Liver (tissue), 3 donors: Measurements from ENCODE around the gene LBHD1.
A peak's percentile ranks its signal among the peaks of the same experiment; 100 is the strongest.

Experiments
- CTCF ChIP-seq: fragments of 150-350 bp; IDR thresholded peaks from 2 replicates; pipeline ENCODE4 v1.5.1; 2017; ENCODE audit warnings: improper control_type of control experiment, low read depth, low read length; ENCODE audit not compliant: missing input control
- EGR1 ChIP-seq, 2 donors: IDR thresholded peaks; 2 replicates each; pipeline ENCODE4 v1.6.1; 2016 to 2018; ENCODE audit warnings: antibody characterized with exemption in 2 of 2, low read depth in 2 of 2
- FOXA1 ChIP-seq: IDR thresholded peaks from 2 replicates; pipeline ENCODE4 v1.6.1; 2016; ENCODE audit warnings: antibody characterized with exemption
- GABPA ChIP-seq, 2 donors: IDR thresholded peaks in 1 of 2; conservative IDR thresholded peaks in 1 of 2; 2 replicates each; pipeline ENCODE4 v1.6.1; 2016; ENCODE audit warnings: antibody characterized with exemption in 2 of 2, mild to moderate bottlenecking in 1 of 2, moderate library complexity in 1 of 2
- JUND ChIP-seq, 2 donors: IDR thresholded peaks; 2 replicates each; pipeline ENCODE4 v1.6.1; 2016; ENCODE audit warnings: antibody characterized with exemption in 2 of 2
- MAX ChIP-seq: IDR thresholded peaks from 2 replicates; pipeline ENCODE4 v1.6.1; 2016; ENCODE audit warnings: antibody characterized with exemption
- RAD21 ChIP-seq, 2 donors: IDR thresholded peaks; 2 replicates each; pipeline ENCODE4 v1.6.1; 2016; ENCODE audit warnings: antibody characterized with exemption in 2 of 2, mild to moderate bottlenecking in 2 of 2
- REST ChIP-seq: IDR thresholded peaks from 2 replicates; pipeline ENCODE4 v1.6.1; 2016; ENCODE audit warnings: antibody characterized with exemption, mild to moderate bottlenecking
- SP1 ChIP-seq: IDR thresholded peaks from 2 replicates; pipeline ENCODE4 v1.6.1; 2018; ENCODE audit warnings: antibody characterized with exemption, mild to moderate bottlenecking
- TAF1 ChIP-seq: conservative IDR thresholded peaks from 2 replicates; pipeline ENCODE4 v1.6.1; 2016; ENCODE audit warnings: antibody characterized with exemption, mild to moderate bottlenecking
- YY1 ChIP-seq: IDR thresholded peaks from 2 replicates; pipeline ENCODE4 v1.6.1; 2016; ENCODE audit warnings: antibody characterized with exemption, mild to moderate bottlenecking
- donor health status: healthy.
- donor health status: healthy.

- TF ChIP-seq CTCF (peak; percentile 70), SP1 (no peak), GABPA (IDR thresholded peaks at IDR 0.05 in 1 of 2, conservative IDR thresholded peaks at IDR 0.05 in 1 of 2) (peak in 1 of 2 donors; percentile 30), REST (no peak), TAF1 (no peak), JUND (IDR thresholded peaks at IDR 0.05) (no peak), MAX (no peak), RAD21 (IDR thresholded peaks at IDR 0.05) (peak; percentile 80 to 88), YY1 (no peak), FOXA1 (no peak), EGR1 (IDR thresholded peaks at IDR 0.05; ENCODE audit: low read depth in 2 of 2) (no peak)
Observed at GRCh38 chr11:62694455-62695167, 22.5 kb upstream of the LBHD1 start.
